Measurements from ENCODE around the gene SFI1.
"Not testable (repeated sequence)": the region's sequence is repeated elsewhere in the genome, so short reads cannot be mapped to it uniquely, and the experiment has no call there.

The SFI1 gene

GRCh38 chr22:31509061-31509762 is 12.9 kb downstream of the SFI1 start:
- no peak overlapping the region for H3K27ac Mint-ChIP-seq
- DNase-seq, result no peak
- no peaks in the 10 kb centered on the region for H3K27me3 Mint-ChIP-seq
- peaks cover 0 to 7% of the 10 kb centered on the region in 2 donors for H3K9me3 Mint-ChIP-seq
- no peak for ATAC-seq
- no peak overlapping the region for H3K4me3 Mint-ChIP-seq
- peaks cover 59% of the 10 kb centered on the region for H3K4me1 Mint-ChIP-seq

- Mint-ChIP-seq H3K4me3 (peak overlapping the region in 1 of 2 donors; percentile 30), H3K9me3 (peaks cover 0 to 3% of the 10 kb centered on the region in 2 donors), H3K27ac (peak overlapping the region in 1 of 2 donors; percentile 21), H3K27me3 (no peaks in the 10 kb centered on the region), H3K4me1 (peaks cover 78% of the 10 kb centered on the region)
- no peak for DNase-seq
- peak; percentile 80 for ATAC-seq
Measured at GRCh38 chr22:31520051-31520450, 23.7 kb downstream of the SFI1 start.

- H3K9me3 Mint-ChIP-seq, result peaks cover 5 to 14% of the 10 kb centered on the region in 2 donors
- H3K4me1 Mint-ChIP-seq, result peaks cover 89% of the 10 kb centered on the region
- ATAC-seq, result peak; percentile 66
- not testable (repeated sequence) for DNase-seq, H3K27me3 Mint-ChIP-seq
- H3K4me3 Mint-ChIP-seq, result peak overlapping the region; percentile 61 to 68
- H3K27ac Mint-ChIP-seq, result peak overlapping the region; percentile 48 to 87
Measured at GRCh38 chr22:31524132-31524531, 27.8 kb downstream of the SFI1 start.

GRCh38 chr22:31526270-31526669 is 29.9 kb downstream of the SFI1 start:
- DNase-seq, result peak; percentile 27 to 69
- Mint-ChIP-seq H3K9me3 (peaks cover 5 to 14% of the 10 kb centered on the region in 2 donors), H3K4me1 (peaks cover 87% of the 10 kb centered on the region), H3K27me3 (no peaks in the 10 kb centered on the region), H3K27ac (peak overlapping the region; percentile 89 to 91), H3K4me3 (peak overlapping the region; percentile 24 to 46)
- peak; percentile 89 for ATAC-seq

GRCh38 chr22:31530823-31531195 is 34.5 kb downstream of the SFI1 start:
- Mint-ChIP-seq H3K4me3 (no peak overlapping the region), H3K27me3 (no peaks in the 10 kb centered on the region), H3K4me1 (peaks cover 95% of the 10 kb centered on the region), H3K9me3 (peaks cover 1 to 4% of the 10 kb centered on the region in 2 donors), H3K27ac (peak overlapping the region; percentile 42 to 64)
- no peak for ATAC-seq
- no peak for DNase-seq

GRCh38 chr22:31532060-31532459 is 35.7 kb downstream of the SFI1 start:
- Mint-ChIP-seq H3K27me3 (no peaks in the 10 kb centered on the region), H3K4me3 (peak overlapping the region in 1 of 2 donors; percentile 57)

GRCh38 chr22:31533374-31533773 is 37.0 kb downstream of the SFI1 start:
- H3K27me3 Mint-ChIP-seq, result no peaks in the 10 kb centered on the region
- DNase-seq, result no peak
- H3K9me3 Mint-ChIP-seq, result no peaks in the 10 kb centered on the region
- peak overlapping the region in 1 of 2 donors; percentile 1 for H3K4me3 Mint-ChIP-seq
- ATAC-seq, result no peak
- peak overlapping the region; percentile 78 to 79 for H3K27ac Mint-ChIP-seq
- peaks cover 93% of the 10 kb centered on the region for H3K4me1 Mint-ChIP-seq

More at GRCh38 chr22:31532060-31532459, 35.7 kb downstream of the SFI1 start:
- peak overlapping the region in 1 of 2 donors; percentile 77 for H3K27ac Mint-ChIP-seq
- no peaks in the 10 kb centered on the region for H3K9me3 Mint-ChIP-seq
- DNase-seq (no peak), ATAC-seq (no peak)
- H3K4me1 Mint-ChIP-seq, result peaks cover 93% of the 10 kb centered on the region

- Mint-ChIP-seq H3K9me3 (no peaks in the 10 kb centered on the region), H3K4me3 (peak overlapping the region; percentile 71 to 73), H3K27ac (peak overlapping the region; percentile 94 to 97), H3K4me1 (peaks cover 86% of the 10 kb centered on the region), H3K27me3 (no peaks in the 10 kb centered on the region)
- DNase-seq (peak; percentile 54 to 80), ATAC-seq (peak; percentile 95)
Measured at GRCh38 chr22:31537019-31537535, 40.7 kb downstream of the SFI1 start.

- ATAC-seq (peak; percentile 60), DNase-seq (peak in 1 of 2 donors; percentile 64)
- peak overlapping the region; percentile 66 to 97 for H3K27ac Mint-ChIP-seq
- no peaks in the 10 kb centered on the region for H3K27me3 Mint-ChIP-seq
- peak overlapping the region; percentile 26 to 71 for H3K4me3 Mint-ChIP-seq
- no peaks in the 10 kb centered on the region for H3K9me3 Mint-ChIP-seq
- H3K4me1 Mint-ChIP-seq, result peaks cover 69% of the 10 kb centered on the region
Measured at GRCh38 chr22:31538815-31539214, 42.5 kb downstream of the SFI1 start.

- H3K4me1 Mint-ChIP-seq, result peaks cover 55% of the 10 kb centered on the region
- H3K27ac Mint-ChIP-seq, H3K27me3 Mint-ChIP-seq, H3K4me3 Mint-ChIP-seq, ATAC-seq, H3K9me3 Mint-ChIP-seq, DNase-seq: not testable (repeated sequence)
Measured at GRCh38 chr22:31540166-31540565, 43.8 kb downstream of the SFI1 start.

- peaks cover 49% of the 10 kb centered on the region for H3K4me1 Mint-ChIP-seq
- no peak overlapping the region for H3K4me3 Mint-ChIP-seq
- DNase-seq, result no peak
- H3K27me3 Mint-ChIP-seq, result no peaks in the 10 kb centered on the region
- peak overlapping the region; percentile 2 to 79 for H3K27ac Mint-ChIP-seq
- no peak for ATAC-seq
- H3K9me3 Mint-ChIP-seq, result no peaks in the 10 kb centered on the region
Measured at GRCh38 chr22:31540966-31541365, 44.6 kb downstream of the SFI1 start.

- Mint-ChIP-seq H3K9me3 (no peaks in the 10 kb centered on the region), H3K27me3 (no peaks in the 10 kb centered on the region), H3K4me3 (no peak overlapping the region), H3K4me1 (peaks cover 28% of the 10 kb centered on the region), H3K27ac (peak overlapping the region in 1 of 2 donors; percentile 87)
- DNase-seq (no peak), ATAC-seq (no peak)
Measured at GRCh38 chr22:31544481-31545480, 48.4 kb downstream of the SFI1 start.

GRCh38 chr22:31550871-31551370 is 54.6 kb downstream of the SFI1 start:
- DNase-seq (no peak), ATAC-seq (no peak)
- H3K4me3 Mint-ChIP-seq, result no peak overlapping the region
- H3K27ac Mint-ChIP-seq, result peak overlapping the region in 1 of 2 donors; percentile 75
- peaks cover 39% of the 10 kb centered on the region for H3K4me1 Mint-ChIP-seq
- H3K9me3 Mint-ChIP-seq, result no peaks in the 10 kb centered on the region
- H3K27me3 Mint-ChIP-seq, result no peaks in the 10 kb centered on the region

- no peaks in the 10 kb centered on the region for H3K27me3 Mint-ChIP-seq
- no peaks in the 10 kb centered on the region for H3K9me3 Mint-ChIP-seq
- DNase-seq (no peak), ATAC-seq (no peak)
- H3K27ac Mint-ChIP-seq, result no peak overlapping the region
- H3K4me1 Mint-ChIP-seq, result peaks cover 29% of the 10 kb centered on the region
- no peak overlapping the region for H3K4me3 Mint-ChIP-seq
Measured at GRCh38 chr22:31556627-31557203, 60.4 kb downstream of the SFI1 start.

- not testable (repeated sequence) for H3K9me3 Mint-ChIP-seq, ATAC-seq, DNase-seq, H3K27ac Mint-ChIP-seq, H3K27me3 Mint-ChIP-seq, H3K4me3 Mint-ChIP-seq
- H3K4me1 Mint-ChIP-seq, result peaks cover 13% of the 10 kb centered on the region
Measured at GRCh38 chr22:31558546-31558945, 62.2 kb downstream of the SFI1 start.

All from stimulated activated naive CD8-positive, alpha-beta T cell treated with anti-CD3 and anti-CD28 coated beads, Interleukin-15, amount 100 ng/mL, for 72 hours (primary cell).